HEK293T (cell line): ENCODE data around the gene PCTP.
A peak's percentile ranks its signal among the peaks of the same experiment; 100 is the strongest.

ENCODE experiments used
- CTCF ChIA-PET: fragments of 350-600 bp; formaldehyde crosslinking; extraction: SDS; loops from one replicate; lab custom pipeline; 2021; ENCODE audit warnings: antibody characterized with exemption, inconsistent platforms; lab: Yijun Ruan, JAX
- POLR2A ChIA-PET: fragments of 350-600 bp; formaldehyde crosslinking; extraction: SDS; loops from one replicate; lab custom pipeline; 2020; ENCODE audit warnings: antibody characterized with exemption, inconsistent platforms; lab: Yijun Ruan, JAX
- DNase-seq: peaks from one replicate; pipeline ENCODE4 v3.0.0; 2012; ENCODE audit warnings: mixed read lengths; ENCODE audit errors: extremely low spot score
- ARNT ChIP-seq: fragments of 450-650 bp; IDR thresholded peaks from 2 replicates; pipeline ENCODE4 v1.6.1; 2017; ENCODE audit warnings: mild to moderate bottlenecking
- BHLHE40 ChIP-seq: fragments of 450-650 bp; IDR thresholded peaks from 2 replicates; pipeline ENCODE4 v1.6.1; 2016; ENCODE audit warnings: mild to moderate bottlenecking, moderate library complexity, borderline replicate concordance
- CTBP1 ChIP-seq: fragments of 450-650 bp; IDR thresholded peaks from 2 replicates; pipeline ENCODE4 v1.6.1; 2016; ENCODE audit warnings: borderline replicate concordance
- ELF4 ChIP-seq: fragments of 450-650 bp; IDR thresholded peaks from 2 replicates; pipeline ENCODE4 v1.6.1; 2017; ENCODE audit warnings: antibody characterized with exemption
- FOXA1 ChIP-seq: fragments of 450-650 bp; IDR thresholded peaks from 2 replicates; pipeline ENCODE4 v1.6.1; 2016; ENCODE audit warnings: mild to moderate bottlenecking
- FOXK2 ChIP-seq: fragments of 450-650 bp; IDR thresholded peaks from 2 replicates; pipeline ENCODE4 v1.6.1; 2016; ENCODE audit warnings: mild to moderate bottlenecking
- FOXM1 ChIP-seq: fragments of 450-650 bp; IDR thresholded peaks from 2 replicates; pipeline ENCODE4 v1.6.1; 2017; ENCODE audit warnings: mild to moderate bottlenecking, borderline replicate concordance
- HDGF ChIP-seq: fragments of 450-650 bp; IDR thresholded peaks from 2 replicates; pipeline ENCODE4 v1.6.1; 2017; ENCODE audit warnings: antibody characterized with exemption, borderline replicate concordance
- L3MBTL2 ChIP-seq: fragments of 450-650 bp; conservative IDR thresholded peaks from 2 replicates; pipeline ENCODE4 v1.6.1; 2016; ENCODE audit warnings: mild to moderate bottlenecking
- LEF1 ChIP-seq: fragments of 450-650 bp; IDR thresholded peaks from 2 replicates; pipeline ENCODE4 v1.6.1; 2017; ENCODE audit warnings: mild to moderate bottlenecking, borderline replicate concordance
- NFRKB ChIP-seq: fragments of 450-650 bp; IDR thresholded peaks from 2 replicates; pipeline ENCODE4 v1.6.1; 2016; ENCODE audit warnings: mild to moderate bottlenecking, moderate library complexity
- PKNOX1 ChIP-seq: fragments of 450-650 bp; IDR thresholded peaks from 2 replicates; pipeline ENCODE4 v1.6.1; 2016
- SP1 ChIP-seq: fragments of 450-650 bp; IDR thresholded peaks from 2 replicates; pipeline ENCODE4 v1.6.1; 2017
- SUZ12 ChIP-seq: fragments of 450-650 bp; IDR thresholded peaks from 2 replicates; pipeline ENCODE4 v1.6.1; 2016; ENCODE audit warnings: mild to moderate bottlenecking
- TARDBP ChIP-seq: fragments of 450-650 bp; IDR thresholded peaks from 2 replicates; pipeline ENCODE4 v1.6.1; 2016
- ZNF384 ChIP-seq: fragments of 450-650 bp; IDR thresholded peaks from 2 replicates; pipeline ENCODE4 v1.6.1; 2016

The PCTP gene

DNA sequence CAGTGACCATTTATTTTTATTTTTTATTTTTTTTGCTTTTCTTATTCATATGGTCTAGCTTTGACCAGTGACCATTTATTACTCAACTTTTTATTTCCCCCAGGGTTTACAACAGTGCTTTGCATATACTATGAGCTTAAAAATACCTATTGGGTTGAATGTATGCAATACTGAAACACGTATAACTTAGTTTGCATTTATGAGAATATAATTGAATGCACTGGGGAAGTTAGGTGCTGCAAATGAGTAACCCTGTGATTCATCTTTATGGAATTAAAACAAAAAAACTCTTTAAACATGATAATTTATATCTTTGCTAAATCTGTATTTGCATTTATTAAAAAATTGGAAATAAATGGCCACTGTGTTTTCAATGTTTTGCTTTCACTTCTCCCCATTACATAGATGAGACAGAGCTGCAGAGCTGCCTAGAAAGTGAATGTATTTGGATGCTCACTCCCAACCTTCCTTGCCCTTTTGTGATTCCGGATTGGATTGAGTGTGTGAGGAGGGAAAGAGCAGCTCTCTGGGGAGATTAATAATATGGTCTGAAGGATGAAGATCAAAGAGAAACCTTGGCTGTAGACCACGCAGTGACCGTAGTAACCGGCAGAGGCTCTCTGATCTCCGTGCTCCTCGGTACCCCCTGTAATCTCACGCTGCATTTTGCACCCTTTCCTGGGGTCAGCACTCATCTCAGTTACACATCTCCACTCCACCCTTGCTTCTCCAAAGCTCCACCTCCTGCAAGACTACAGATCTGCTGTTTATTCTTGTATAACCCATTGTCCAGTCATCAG, 42.5 kb upstream of the PCTP start:
- TF ChIP-seq FOXM1 (no peak), ARNT (no peak), SUZ12 (no peak), ZNF384 (no peak), L3MBTL2 (no peak), BHLHE40 (no peak), SP1 (no peak), PKNOX1 (no peak), TARDBP (no peak), ELF4 (no peak), NFRKB (no peak), CTBP1 (no peak), LEF1 (no peak), HDGF (no peak), FOXK2 (no peak), FOXA1 (no peak)
- CTCF ChIA-PET = interaction anchor here (0.7 to 1.2 kb wide), 3 partner anchors 10 to 106 kb away, joined by 3 to 4 read pairs (median 4); no protein-coding TSS in a partner anchor
- no peak for DNase-seq
- POLR2A ChIA-PET = no interaction called here

DNA sequence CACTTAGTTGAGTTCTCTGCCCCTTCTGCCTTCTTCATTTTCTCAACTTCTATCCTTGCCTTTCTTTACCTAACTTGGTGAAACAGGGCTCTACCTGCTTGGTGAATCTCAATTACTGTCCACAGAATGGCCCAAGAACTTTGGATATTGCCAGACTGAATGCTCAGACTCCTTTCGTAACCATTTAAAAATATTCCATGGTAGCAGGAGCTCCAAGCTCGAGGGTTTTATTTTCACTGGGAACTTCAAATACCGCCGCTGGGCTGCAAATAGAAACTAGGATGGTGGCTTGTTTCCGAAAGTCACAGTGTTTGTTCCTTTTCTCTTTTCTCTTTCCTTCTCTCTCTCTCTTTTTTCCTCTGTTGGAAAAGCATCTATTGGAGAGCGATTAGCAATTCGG, 41.4 kb upstream of the PCTP start:
- no peak for TF ChIP-seq HDGF
- no peak for TF ChIP-seq LEF1
- TF ChIP-seq SP1 = no peak
- TF ChIP-seq CTBP1 = no peak
- TF ChIP-seq SUZ12 = no peak
- no peak for DNase-seq
- POLR2A ChIA-PET = no interaction called here
- CTCF ChIA-PET = interaction anchor here (1.2 kb wide), 1 partner anchor 8 kb away, joined by 4 read pairs; no protein-coding TSS in a partner anchor

DNA sequence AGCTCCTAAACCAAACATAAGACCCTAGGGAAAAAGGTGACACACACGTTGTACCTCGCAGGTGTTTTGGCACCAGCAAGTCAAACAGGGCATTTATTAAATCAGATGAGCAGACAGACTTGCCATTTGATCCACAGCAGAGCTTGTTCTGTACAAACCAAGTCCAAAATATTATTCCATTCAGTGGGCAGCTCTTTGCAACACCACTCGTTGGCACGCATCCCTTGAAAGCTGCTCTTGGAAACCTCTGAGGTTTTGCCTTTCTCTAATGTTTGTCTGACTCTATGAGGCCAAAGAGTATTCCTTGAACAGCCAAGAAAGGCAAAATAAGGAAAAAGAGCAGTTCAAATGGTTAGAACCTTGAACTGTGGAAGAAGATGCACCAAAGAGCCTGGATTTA, 40.9 kb upstream of the PCTP start:
- CTCF ChIA-PET = interaction anchor here (1.2 kb wide), 1 partner anchor 8 kb away, joined by 4 read pairs; no protein-coding TSS in a partner anchor
- no peak for TF ChIP-seq L3MBTL2
- no peak for TF ChIP-seq ELF4
- no peak for TF ChIP-seq BHLHE40
- no peak for TF ChIP-seq SUZ12
- no peak for TF ChIP-seq SP1
- no peak for TF ChIP-seq TARDBP
- no peak for TF ChIP-seq NFRKB
- TF ChIP-seq ZNF384 = no peak
- TF ChIP-seq FOXK2 = no peak
- no peak for TF ChIP-seq FOXM1
- no peak for TF ChIP-seq ARNT
- no peak for TF ChIP-seq CTBP1
- TF ChIP-seq HDGF = no peak
- no peak for TF ChIP-seq PKNOX1
- TF ChIP-seq FOXA1 = no peak
- no peak for TF ChIP-seq LEF1

DNA sequence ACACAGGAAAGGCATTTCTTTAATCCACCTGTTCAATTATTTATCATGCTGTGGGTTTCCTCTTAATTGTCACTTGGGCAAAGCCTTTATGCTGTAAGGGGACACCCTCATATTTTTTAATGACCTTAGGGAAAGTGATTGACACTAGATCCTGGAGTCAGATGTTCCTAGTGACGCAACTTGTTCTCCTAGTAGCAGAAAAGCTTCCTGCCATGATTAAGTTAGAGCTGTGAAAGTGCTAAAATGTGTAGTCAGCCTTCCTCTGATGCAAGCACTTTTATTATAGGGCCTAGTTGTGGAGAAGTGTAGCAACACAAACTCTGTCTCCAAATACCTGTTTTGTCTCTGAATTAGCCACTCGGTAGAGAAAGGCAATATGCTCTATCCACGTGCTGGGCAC, 40.4 kb upstream of the PCTP start:
- DNase-seq = no peak
- TF ChIP-seq SP1 = no peak
- TF ChIP-seq PKNOX1 = peak; percentile 68
- no peak for TF ChIP-seq CTBP1
- no peak for TF ChIP-seq FOXM1
- no peak for TF ChIP-seq SUZ12
- CTCF ChIA-PET = no interaction called here
- POLR2A ChIA-PET = no interaction called here

More for the DNA sequence above, 40.9 kb upstream of the PCTP start:
- POLR2A ChIA-PET = no interaction called here
- no peak for DNase-seq

DNA sequence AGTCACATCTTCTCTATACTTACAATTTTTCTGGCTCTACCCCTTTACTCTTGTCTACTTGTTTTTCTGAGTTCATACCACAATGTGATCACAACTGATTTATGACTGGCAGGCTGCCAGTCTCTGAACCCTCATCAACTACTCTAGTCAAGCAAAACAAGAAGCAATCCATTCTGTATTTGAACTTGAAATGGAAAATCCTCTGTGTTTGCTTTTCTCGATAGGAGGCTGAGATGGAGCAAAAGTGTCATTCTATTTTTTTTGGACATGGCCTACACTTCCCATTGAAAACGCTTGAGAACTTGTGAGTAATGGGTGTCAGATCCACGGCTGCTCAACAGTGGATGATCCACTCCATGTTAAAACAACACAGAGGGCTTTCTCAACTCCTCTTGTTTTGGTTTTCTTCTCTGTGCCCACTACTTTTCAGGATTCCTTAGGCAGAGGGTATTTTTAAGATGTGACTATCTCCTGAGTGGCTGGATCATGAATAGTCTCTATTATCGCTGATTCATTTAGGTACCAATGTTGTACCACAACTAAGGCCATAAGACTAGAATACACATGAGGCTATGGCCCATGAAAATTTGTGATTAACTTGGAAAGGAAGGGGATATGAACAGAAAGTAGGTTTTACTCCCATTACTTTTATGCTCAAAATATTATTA, 39.9 kb upstream of the PCTP start:
- POLR2A ChIA-PET = no interaction called here

More for the DNA sequence above, 39.9 kb upstream of the PCTP start:
- DNase-seq = no peak
- TF ChIP-seq PKNOX1 (no peak), FOXA1 (no peak), ARNT (no peak), FOXK2 (no peak), HDGF (no peak), FOXM1 (no peak), BHLHE40 (no peak), L3MBTL2 (no peak), SP1 (no peak), LEF1 (no peak), CTBP1 (no peak), ZNF384 (no peak), NFRKB (no peak), TARDBP (no peak), ELF4 (no peak), SUZ12 (no peak)
- CTCF ChIA-PET = no interaction called here
